AG10803 (cell line): ENCODE results near the gene ABCD3.

Experiments used
- DNase-seq: peaks from one replicate; pipeline ENCODE4 v3.0.0; 2010; ENCODE audit warnings: low read depth
- H3K4me3 ChIP-seq: 2 replicates; pipeline ENCODE4 v1.5.1; 2011; ENCODE audit warnings: mild to moderate bottlenecking, low read length, control low read depth
- TF ChIP-seq, protein P1 (sequence below): conservative IDR thresholded peaks from 2 replicates; pipeline ENCODE4 v1.5.1; 2011; ENCODE audit warnings: mild to moderate bottlenecking, low read length, control low read depth, inconsistent platforms

Gene ABCD3

GRCh38 chr1:94550396-94550795 lies 132.2 kb downstream of the ABCD3 start:
- no peak overlapping the region for H3K4me3 ChIP-seq
- TF ChIP-seq, protein P1, sequence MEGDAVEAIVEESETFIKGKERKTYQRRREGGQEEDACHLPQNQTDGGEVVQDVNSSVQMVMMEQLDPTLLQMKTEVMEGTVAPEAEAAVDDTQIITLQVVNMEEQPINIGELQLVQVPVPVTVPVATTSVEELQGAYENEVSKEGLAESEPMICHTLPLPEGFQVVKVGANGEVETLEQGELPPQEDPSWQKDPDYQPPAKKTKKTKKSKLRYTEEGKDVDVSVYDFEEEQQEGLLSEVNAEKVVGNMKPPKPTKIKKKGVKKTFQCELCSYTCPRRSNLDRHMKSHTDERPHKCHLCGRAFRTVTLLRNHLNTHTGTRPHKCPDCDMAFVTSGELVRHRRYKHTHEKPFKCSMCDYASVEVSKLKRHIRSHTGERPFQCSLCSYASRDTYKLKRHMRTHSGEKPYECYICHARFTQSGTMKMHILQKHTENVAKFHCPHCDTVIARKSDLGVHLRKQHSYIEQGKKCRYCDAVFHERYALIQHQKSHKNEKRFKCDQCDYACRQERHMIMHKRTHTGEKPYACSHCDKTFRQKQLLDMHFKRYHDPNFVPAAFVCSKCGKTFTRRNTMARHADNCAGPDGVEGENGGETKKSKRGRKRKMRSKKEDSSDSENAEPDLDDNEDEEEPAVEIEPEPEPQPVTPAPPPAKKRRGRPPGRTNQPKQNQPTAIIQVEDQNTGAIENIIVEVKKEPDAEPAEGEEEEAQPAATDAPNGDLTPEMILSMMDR = no peak
- DNase-seq = no peak

DNA sequence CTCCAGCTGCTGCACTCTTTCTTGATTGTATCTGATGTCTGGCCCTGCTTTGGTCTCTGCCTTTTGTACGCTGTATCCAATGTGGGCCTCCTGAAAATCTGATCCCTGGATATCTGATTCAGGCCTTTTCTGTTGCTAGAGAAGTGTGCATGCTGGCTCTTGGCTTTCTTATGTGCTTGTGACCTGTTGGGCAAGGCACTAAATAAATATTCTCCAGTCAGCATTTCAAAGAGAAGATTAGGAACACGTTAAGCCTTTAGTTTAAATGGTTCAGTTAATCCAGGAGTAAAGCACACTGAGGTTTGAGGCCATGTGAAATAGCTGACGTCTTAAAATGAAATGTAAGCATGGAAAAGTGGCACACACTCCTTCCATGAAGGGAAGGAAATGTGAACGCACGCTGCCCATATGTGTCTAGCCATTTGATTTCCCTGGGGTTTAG lies 132.6 kb downstream of the ABCD3 start:
- no peak overlapping the region for H3K4me3 ChIP-seq
- DNase-seq = no peak
- TF ChIP-seq, protein P1 = no peak

- DNase-seq = no peak
- TF ChIP-seq, protein P1 = no peak
- H3K4me3 ChIP-seq = no peak overlapping the region
Observed at GRCh38 chr1:94551449-94551848, 133.3 kb downstream of the ABCD3 start.

GRCh38 chr1:94552071-94552586 lies 133.9 kb downstream of the ABCD3 start:
- H3K4me3 ChIP-seq = no peak overlapping the region
- no peak for DNase-seq
- TF ChIP-seq, protein P1 = no peak

DNA sequence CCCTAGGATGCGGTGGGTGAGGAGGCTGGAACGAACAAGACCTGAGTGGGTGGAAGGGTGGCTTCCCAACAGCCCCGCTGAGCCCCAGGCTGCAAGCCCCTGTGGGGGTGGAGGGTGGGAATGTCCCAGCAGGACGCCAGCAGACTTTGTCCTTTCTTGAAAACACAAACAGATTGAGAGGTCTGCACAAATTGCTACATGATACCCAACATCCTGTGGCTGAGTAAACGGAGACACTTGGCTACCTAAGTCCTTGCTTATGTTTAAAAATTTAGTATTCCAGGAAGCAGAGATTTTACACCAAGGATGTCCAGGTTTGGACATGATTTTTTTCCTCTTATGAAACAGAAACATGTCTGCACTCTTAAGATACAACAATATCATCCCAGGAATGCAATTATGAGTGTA lies 135.1 kb downstream of the ABCD3 start:
- no peak overlapping the region for H3K4me3 ChIP-seq
- TF ChIP-seq, protein P1 = no peak
- DNase-seq = no peak

DNA sequence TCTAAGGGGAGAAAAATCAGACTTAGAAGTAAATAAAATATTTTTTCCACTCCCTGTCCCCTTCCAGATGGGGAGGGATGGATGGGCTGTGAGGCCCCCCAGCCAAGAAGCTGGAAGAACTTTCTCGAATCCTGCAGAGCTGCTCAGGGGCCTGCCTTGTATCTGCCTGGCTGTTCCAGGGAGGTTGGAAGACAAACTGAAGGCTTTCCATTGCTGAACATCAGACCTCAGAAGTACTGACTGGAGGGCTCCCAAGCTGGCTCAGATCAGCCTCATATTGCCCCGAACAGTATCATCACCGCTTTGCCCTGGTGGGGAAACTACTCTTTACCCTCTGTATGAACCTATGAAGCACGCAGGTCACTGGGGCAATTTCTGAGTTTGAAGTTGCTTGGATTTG lies 135.7 kb downstream of the ABCD3 start:
- TF ChIP-seq, protein P1 = no peak
- no peak overlapping the region for H3K4me3 ChIP-seq
- no peak for DNase-seq

DNA sequence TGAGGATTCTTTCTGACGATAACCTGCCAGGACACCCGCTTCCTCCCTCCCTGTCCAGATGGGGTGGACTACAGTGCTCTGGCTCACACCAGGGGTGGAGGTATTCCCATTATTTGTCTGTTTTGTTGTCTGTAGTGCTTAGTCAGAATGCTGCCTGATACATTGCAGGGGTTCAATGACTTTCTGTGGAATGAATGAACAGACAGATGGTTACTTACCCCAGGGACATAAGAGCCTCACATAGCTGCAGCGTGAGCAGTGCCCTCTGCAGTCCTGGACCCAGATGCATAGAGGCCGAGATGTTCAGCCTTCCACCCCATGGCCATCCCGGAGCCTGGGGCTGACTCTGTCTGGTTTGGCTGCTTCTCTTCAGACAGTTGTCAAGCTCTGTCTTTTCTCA lies 136.4 kb downstream of the ABCD3 start:
- TF ChIP-seq, protein P1 = no peak
- no peak for DNase-seq
- no peak overlapping the region for H3K4me3 ChIP-seq
